Adipocyte (in vitro differentiated cells): ENCODE results near the gene KRTAP26-1.
A peak's percentile ranks its signal among the peaks of the same experiment; 100 is the strongest.

Experiments
- DNase-seq: peaks from one replicate; pipeline ENCODE4 v3.0.0-alpha.2; 2015; ENCODE audit warnings: low read depth
- H3K27me3 ChIP-seq: replicated peaks from 2 replicates; pipeline ENCODE4 v1.7.0; 2013; ENCODE audit warnings: mild to moderate bottlenecking, low read length, moderate library complexity; ENCODE audit not compliant: control insufficient read depth, insufficient read depth
- H3K36me3 ChIP-seq: 2 replicates; pipeline ENCODE4 v1.7.0; 2013; ENCODE audit warnings: low read length, mild to moderate bottlenecking, moderate library complexity; ENCODE audit not compliant: control insufficient read depth, insufficient read depth, severe bottlenecking
- H3K4me1 ChIP-seq: 2 replicates; pipeline ENCODE4 v1.7.0; 2013; ENCODE audit warnings: mild to moderate bottlenecking, low read length, moderate library complexity; ENCODE audit not compliant: control insufficient read depth, insufficient read depth
- H3K4me3 ChIP-seq: 2 replicates; pipeline ENCODE4 v1.7.0; 2013; ENCODE audit warnings: mild to moderate bottlenecking, low read length, moderate library complexity
- H3K9ac ChIP-seq: 2 replicates; pipeline ENCODE4 v1.7.0; 2013; ENCODE audit warnings: mild to moderate bottlenecking, low read length, moderate library complexity
- H3K9me3 ChIP-seq: 2 replicates; pipeline ENCODE4 v1.7.0; 2013; ENCODE audit warnings: mild to moderate bottlenecking, low read length, moderate library complexity; ENCODE audit not compliant: control insufficient read depth

Gene KRTAP26-1

GRCh38 chr21:30320215-30320614, at the start of gene KRTAP26-1:
Gene KRTAP26-1 (minus strand): TSS chr21:30320315. CDS start chr21:30320035, 280 bp downstream.
- Histone ChIP-seq H3K27me3 (no peaks in the 10 kb centered on the region), H3K9me3 (no peaks in the 10 kb centered on the region), H3K4me1 (no peaks in the 10 kb centered on the region), H3K9ac (no peak within 1 kb of the TSS), H3K4me3 (no peak within 1 kb of the TSS), H3K36me3 (no peaks in the 10 kb centered on the region)
- DNase-seq = no peak

GRCh38 chr21:30355906-30356305, 35.8 kb upstream of the KRTAP26-1 start:
- H3K27me3 ChIP-seq = peaks cover 3% of the 10 kb centered on the region
- no peaks in the 10 kb centered on the region for H3K36me3 ChIP-seq
- H3K9ac ChIP-seq = no peak overlapping the region

GRCh38 chr21:30354308-30355005, 34.3 kb upstream of the KRTAP26-1 start:
- Histone ChIP-seq H3K9me3 (no peaks in the 10 kb centered on the region), H3K4me3 (no peak overlapping the region), H3K36me3 (no peaks in the 10 kb centered on the region), H3K4me1 (peaks cover 9% of the 10 kb centered on the region), H3K9ac (no peak overlapping the region), H3K27me3 (no peaks in the 10 kb centered on the region)
- DNase-seq = no peak

More at GRCh38 chr21:30355906-30356305, 35.8 kb upstream of the KRTAP26-1 start:
- H3K9me3 ChIP-seq = no peaks in the 10 kb centered on the region
- no peak for DNase-seq
- no peaks in the 10 kb centered on the region for H3K4me1 ChIP-seq
- H3K4me3 ChIP-seq = no peak overlapping the region

- Histone ChIP-seq H3K4me3 (no peak overlapping the region), H3K9ac (no peak overlapping the region), H3K4me1 (peaks cover 20% of the 10 kb centered on the region), H3K27me3 (peaks cover 3% of the 10 kb centered on the region), H3K9me3 (no peaks in the 10 kb centered on the region), H3K36me3 (no peaks in the 10 kb centered on the region)
- no peak for DNase-seq
Observed at GRCh38 chr21:30351534-30351933, 31.4 kb upstream of the KRTAP26-1 start.

- peaks cover 7% of the 10 kb centered on the region for H3K9me3 ChIP-seq
- H3K4me1 ChIP-seq = peaks cover 20% of the 10 kb centered on the region
- no peak for DNase-seq
- peaks cover 3% of the 10 kb centered on the region for H3K27me3 ChIP-seq
- H3K4me3 ChIP-seq = no peak overlapping the region
- no peak overlapping the region for H3K9ac ChIP-seq
- H3K36me3 ChIP-seq = no peaks in the 10 kb centered on the region
Observed at GRCh38 chr21:30349572-30349971, 29.5 kb upstream of the KRTAP26-1 start.

- DNase-seq = no peak
- H3K36me3 ChIP-seq = no peaks in the 10 kb centered on the region
- H3K9ac ChIP-seq = no peak within 1 kb of the TSS
- H3K4me3 ChIP-seq = no peak within 1 kb of the TSS
- peaks cover 3% of the 10 kb centered on the region for H3K27me3 ChIP-seq
- H3K9me3 ChIP-seq = peaks cover 7% of the 10 kb centered on the region
- peaks cover 20% of the 10 kb centered on the region for H3K4me1 ChIP-seq
Observed at GRCh38 chr21:30348506-30348905, 28.4 kb upstream of the KRTAP26-1 start, which contains the start of gene KRTAP23-1. Gene KRTAP23-1 (minus strand): TSS chr21:30348606. CDS start chr21:30348606, 0 bp downstream.

- Histone ChIP-seq H3K9ac (no peak overlapping the region), H3K4me3 (no peak overlapping the region), H3K4me1 (peaks cover 21% of the 10 kb centered on the region), H3K27me3 (peaks cover 3% of the 10 kb centered on the region), H3K36me3 (no peaks in the 10 kb centered on the region), H3K9me3 (peaks cover 7% of the 10 kb centered on the region)
- no peak for DNase-seq
Observed at GRCh38 chr21:30345014-30345413, 24.9 kb upstream of the KRTAP26-1 start.

- Histone ChIP-seq H3K9ac (no peak overlapping the region), H3K36me3 (no peaks in the 10 kb centered on the region), H3K27me3 (no peaks in the 10 kb centered on the region), H3K9me3 (peaks cover 7% of the 10 kb centered on the region), H3K4me3 (no peak overlapping the region), H3K4me1 (peaks cover 43% of the 10 kb centered on the region)
- peak; percentile 46 for DNase-seq
Observed at GRCh38 chr21:30340714-30341573, 20.8 kb upstream of the KRTAP26-1 start.

- no peak for DNase-seq
- Histone ChIP-seq H3K4me1 (peaks cover 44% of the 10 kb centered on the region), H3K4me3 (no peak overlapping the region), H3K27me3 (no peaks in the 10 kb centered on the region), H3K9ac (peak overlapping the region; percentile 44), H3K9me3 (no peaks in the 10 kb centered on the region), H3K36me3 (no peaks in the 10 kb centered on the region)
Observed at GRCh38 chr21:30338717-30339116, 18.6 kb upstream of the KRTAP26-1 start.

GRCh38 chr21:30337772-30338171, 17.7 kb upstream of the KRTAP26-1 start:
- H3K9ac ChIP-seq = peak overlapping the region; percentile 63
- no peaks in the 10 kb centered on the region for H3K27me3 ChIP-seq
- no peaks in the 10 kb centered on the region for H3K9me3 ChIP-seq
- no peaks in the 10 kb centered on the region for H3K36me3 ChIP-seq
- no peak for DNase-seq
- peaks cover 44% of the 10 kb centered on the region for H3K4me1 ChIP-seq
- H3K4me3 ChIP-seq = no peak overlapping the region

GRCh38 chr21:30337276-30337744, 17.2 kb upstream of the KRTAP26-1 start, which contains the start of gene KRTAP27-1:
Gene KRTAP27-1 (minus strand): TSS chr21:30337694. CDS start chr21:30337668, 26 bp downstream.
- Histone ChIP-seq H3K9me3 (no peaks in the 10 kb centered on the region), H3K4me3 (peak within 1 kb of the TSS; percentile 18), H3K27me3 (no peaks in the 10 kb centered on the region), H3K4me1 (peaks cover 44% of the 10 kb centered on the region), H3K36me3 (no peaks in the 10 kb centered on the region), H3K9ac (peak within 1 kb of the TSS; percentile 63)
- no peak for DNase-seq
